A549 (cell line): Measurements from ENCODE around the gene UBR7. TPM values are rescaled to one million over a fixed set of nuclear protein-coding genes. Genes with fewer than 3 reads are reported as not detected.
A peak's percentile ranks its signal among the peaks of the same experiment; 100 is the strongest.

Experiments
- ATAC-seq, 2 experiments: fragments of 200-7000 bp in 1 of 2; fragments of >200 bp in 1 of 2; cut with Nextera tagmentation in 1 of 2; cut with Tn5 transposase in 1 of 2; 3 replicates each; pipeline versions ENCODE4 v1.8.0 to v1.9.1; 2018 to 2020; ENCODE audit warnings: mild to moderate bottlenecking in 1 of 2, moderate library complexity in 1 of 2
- CTCF ChIA-PET: fragments of 300-600 bp; sonication (Branson Sonifier 250); formaldehyde crosslinking; extraction: SDS; loops from one replicate; lab custom pipeline; 2021; ENCODE audit warnings: antibody characterized with exemption, inconsistent platforms; lab: Yijun Ruan, JAX
- POLR2A ChIA-PET: fragments of 350-600 bp; formaldehyde crosslinking; extraction: SDS; loops from one replicate; lab custom pipeline; 2021; ENCODE audit warnings: antibody characterized with exemption, inconsistent platforms; lab: Yijun Ruan, JAX
- DNase-seq, 2 experiments: peaks; one replicate each; pipeline versions ENCODE4 v3.0.0 to v3.0.0-alpha.2; 2011 to 2016; ENCODE audit warnings: low read depth in 1 of 2, low spot score in 1 of 2
- FAIRE-seq: peaks from 2 replicates; lab custom pipeline; 2011; peaks lifted over from hg19 to GRCh38; lab: Jason Lieb, UNC
- H3K27ac ChIP-seq, 2 experiments: fragments of >200 bp; sonication (Bioruptor Twin); formaldehyde crosslinking; 3 replicates each; pipeline ENCODE4 v1.5.1; 2016 to 2017
- H3K4me1 ChIP-seq: fragments of >200 bp; sonication (Bioruptor Twin); formaldehyde crosslinking; 3 replicates; pipeline ENCODE4 v1.6.1; 2016
- H3K4me2 ChIP-seq: fragments of >200 bp; sonication (Bioruptor Twin); formaldehyde crosslinking; 3 replicates; pipeline ENCODE4 v1.6.1; 2016
- H3K4me3 ChIP-seq: fragments of >200 bp; sonication (Bioruptor Twin); formaldehyde crosslinking; 3 replicates; pipeline ENCODE4 v1.5.1; 2016
- H3K9me3 ChIP-seq: fragments of >200 bp; sonication (Bioruptor Twin); formaldehyde crosslinking; 3 replicates; pipeline ENCODE4 v1.6.1; 2016
- ATOH8 ChIP-seq: fragments of 250-450 bp; sonication (Bioruptor Pico); IDR thresholded peaks from 2 replicates; pipeline ENCODE4 v1.5.0; 2020; ENCODE audit warnings: low read depth, mild to moderate bottlenecking, moderate library complexity
- CEBPB ChIP-seq, 2 experiments: fragments of >200 bp in 1 of 2; sonication (Bioruptor Twin) in 1 of 2; formaldehyde crosslinking in 1 of 2; IDR thresholded peaks; 2 replicates each; pipeline ENCODE4 v1.6.1; 2012 to 2016
- CHD2 ChIP-seq: fragments of 150-350 bp; IDR thresholded peaks from 2 replicates; pipeline ENCODE4 v1.6.1; 2014; ENCODE audit warnings: low read length; ENCODE audit not compliant: partially characterized antibody
- CHD4 ChIP-seq: fragments of 200-600 bp; sonication (generic); IDR thresholded peaks from 2 replicates; pipeline ENCODE4 v1.6.1; 2016; ENCODE audit warnings: antibody characterized with exemption, mild to moderate bottlenecking, borderline replicate concordance
- FOSL2 ChIP-seq, 2 experiments: fragments of 450-650 bp in 1 of 2; fragments of >200 bp in 1 of 2; sonication (Bioruptor Twin) in 1 of 2; formaldehyde crosslinking; IDR thresholded peaks; 2 replicates each; pipeline versions ENCODE4 v1.5.0 to v1.6.1; 2016 to 2020; ENCODE audit warnings: mild to moderate bottlenecking in 1 of 2, moderate library complexity in 1 of 2
- HDAC2 ChIP-seq: fragments of 200-600 bp; sonication (generic); IDR thresholded peaks from 2 replicates; pipeline ENCODE4 v1.6.1; 2016
- HEYL ChIP-seq: fragments of 250-450 bp; sonication (Bioruptor Pico); IDR thresholded peaks from 2 replicates; pipeline ENCODE4 v1.8.0; 2021; ENCODE audit warnings: mild to moderate bottlenecking, moderate library complexity
- HMGXB4 ChIP-seq: fragments of 250-450 bp; sonication (Bioruptor Pico); IDR thresholded peaks from 2 replicates; pipeline ENCODE4 v1.5.0; 2021; ENCODE audit warnings: mild to moderate bottlenecking, moderate library complexity, borderline replicate concordance
- HOXB13 ChIP-seq: fragments of 250-450 bp; sonication (Bioruptor Pico); IDR thresholded peaks from 2 replicates; pipeline ENCODE4 v1.5.0; 2020; ENCODE audit warnings: low read depth, mild to moderate bottlenecking, moderate library complexity
- KDM1A ChIP-seq: fragments of 200-600 bp; sonication (generic); IDR thresholded peaks from 2 replicates; pipeline ENCODE4 v1.6.1; 2016; ENCODE audit warnings: low read depth, mild to moderate bottlenecking
- MAFK ChIP-seq: fragments of 450-650 bp; IDR thresholded peaks from 2 replicates; pipeline ENCODE4 v1.6.1; 2014; ENCODE audit not compliant: partially characterized antibody
- MAX ChIP-seq: IDR thresholded peaks from 2 replicates; pipeline ENCODE4 v1.6.1; 2012
- MYC ChIP-seq: IDR thresholded peaks from 2 replicates; pipeline ENCODE4 v1.6.1; 2012; ENCODE audit warnings: mild to moderate bottlenecking, inconsistent platforms, low read length, improper control_type of control experiment, borderline replicate concordance
- NFE2L2 ChIP-seq: fragments of 150-350 bp; conservative IDR thresholded peaks from 2 replicates; pipeline ENCODE4 v1.6.1; 2014; ENCODE audit warnings: low read length
- NPAS2 ChIP-seq: fragments of 250-450 bp; sonication (Bioruptor Pico); IDR thresholded peaks from 2 replicates; pipeline ENCODE4 v1.8.0; 2022; ENCODE audit warnings: mild to moderate bottlenecking, moderate library complexity, borderline replicate concordance
- POLR2AphosphoS2 ChIP-seq: conservative IDR thresholded peaks from 2 replicates; pipeline ENCODE4 v1.6.1; 2012; ENCODE audit warnings: low read length, improper control_type of control experiment, inconsistent platforms
- RFX5 ChIP-seq: fragments of 450-650 bp; IDR thresholded peaks from 2 replicates; pipeline ENCODE4 v1.7.1; 2014; ENCODE audit warnings: antibody characterized with exemption, mild to moderate bottlenecking, moderate library complexity
- TP53 ChIP-seq: fragments of 250-450 bp; sonication (Bioruptor Pico); IDR thresholded peaks from 2 replicates; pipeline ENCODE4 v1.5.0; 2021; ENCODE audit warnings: mild to moderate bottlenecking, moderate library complexity
- USF2 ChIP-seq: fragments of 450-650 bp; IDR thresholded peaks from 2 replicates; pipeline ENCODE4 v1.6.1; 2014; ENCODE audit warnings: antibody characterized with exemption
- ZC3H11A ChIP-seq: fragments of 450-650 bp; IDR thresholded peaks from 2 replicates; pipeline ENCODE4 v1.6.1; 2014; ENCODE audit warnings: antibody characterized with exemption, mild to moderate bottlenecking
- ZFP36 ChIP-seq: fragments of 450-650 bp; IDR thresholded peaks from 2 replicates; pipeline ENCODE4 v1.6.1; 2014; ENCODE audit warnings: borderline replicate concordance; ENCODE audit not compliant: partially characterized antibody
- ZNF302 ChIP-seq: fragments of 250-450 bp; sonication (Bioruptor Pico); IDR thresholded peaks from 2 replicates; pipeline ENCODE4 v1.9.0; 2021; ENCODE audit warnings: inconsistent platforms, mild to moderate bottlenecking, moderate library complexity
- ZSCAN20 ChIP-seq: fragments of 250-450 bp; sonication (Bioruptor Pico); IDR thresholded peaks from 2 replicates; pipeline ENCODE4 v1.8.0; 2022; ENCODE audit warnings: mild to moderate bottlenecking, moderate library complexity
- WGBS: methylation state at CpG from one replicate; pipeline ENCODE4 v1.1.6; 2017; ENCODE audit errors: missing lambda C conversion rate; 5-methylcytosine and 5-hydroxymethylcytosine counted together
- polyA plus RNA-seq, 4 experiments: library from polyadenylated mRNA; depleted of rRNA in 3 of 4; stranded (reverse); fragments of >200 nt; fragmentation: RNase III in 1 of 4; extraction: RNeasy Plus Mini Kit Qiagen cat#74134 plus additional on column Dnase treatment in 1 of 4; gene quantifications; 2 replicates in 3 of 4; 3 replicates in 1 of 4; pipeline ENCODE4 v1.2.3, GENCODE V29; 2011 to 2017

Gene UBR7
- polyA plus RNA-seq, 2 of the 4 experiments (the other 2 are of a cell fraction): 37.0 to 40.4 TPM

GRCh38 chr14:93268406-93268805 is 61.4 kb downstream of the UBR7 start:
- FAIRE-seq (no peak), ATAC-seq (no peak), DNase-seq (no peak)
- WGBS: 91% methylated on average over 1 of the region's 1 CpG
- H3K4me2 ChIP-seq: peak overlapping the region; percentile 71
- no peak overlapping the region for H3K4me3 ChIP-seq
- H3K9me3 ChIP-seq: no peaks in the 10 kb centered on the region
- TF ChIP-seq HDAC2: peak; percentile 80
- no peak for TF ChIP-seq RFX5
- 0 out of 2 replicates have a peak, but pooled peaks have one; percentile 44 for TF ChIP-seq CHD4
- peak; percentile 72; the same call in 1 of the 2 replicates for TF ChIP-seq KDM1A
- peaks cover 38% of the 10 kb centered on the region for H3K4me1 ChIP-seq
- ChIA-PET POLR2A (interaction anchor here (0.7 kb wide), 1 partner anchor 322 kb away, joined by 8 read pairs; no protein-coding TSS in a partner anchor), CTCF (interaction anchor here (0.6 kb wide), 1 partner anchor 453 kb away, joined by 3 read pairs; no protein-coding TSS in a partner anchor)
- H3K27ac ChIP-seq: no peak overlapping the region

- peak; percentile 71 for TF ChIP-seq CHD2
- TF ChIP-seq MAFK: peak; percentile 72
- TF ChIP-seq USF2: peak; percentile 39; the same call in 1 of the 2 replicates
- TF ChIP-seq MAX: peak; percentile 36
- no peak for TF ChIP-seq FOSL2 (IDR thresholded peaks at IDR 0.05)
- TF ChIP-seq FOSL2 (CRISPR knock-in tag; IDR thresholded peaks at IDR 0.05): peak; percentile 58
- TF ChIP-seq POLR2AphosphoS2: no peak
- TF ChIP-seq NPAS2 (CRISPR knock-in tag): no peak
- TF ChIP-seq, all 56 proteins: peak for 5
- Histone ChIP-seq H3K27ac (peak overlapping the region; percentile 61 to 71), H3K4me2 (peak overlapping the region; percentile 71), H3K9me3 (no peaks in the 10 kb centered on the region), H3K4me1 (peaks cover 38% of the 10 kb centered on the region), H3K4me3 (no peak overlapping the region)
- DNase-seq (peak; percentile 55 to 84), ATAC-seq (peak; percentile 93), FAIRE-seq (no peak)
- ChIA-PET POLR2A (no interaction called here), CTCF (interaction anchor here (1.0 kb wide), 1 partner anchor 10 kb away, joined by 4 read pairs; no protein-coding TSS in a partner anchor)
- WGBS: 24% methylated on average over 10 of the region's 10 CpGs
Observed at GRCh38 chr14:93269341-93270068, 62.4 kb downstream of the UBR7 start.

GRCh38 chr14:93271111-93271510 is 64.1 kb downstream of the UBR7 start:
- FAIRE-seq (no peak), DNase-seq (no peak), ATAC-seq (no peak)
- Histone ChIP-seq H3K27ac (no peak overlapping the region), H3K4me1 (peaks cover 38% of the 10 kb centered on the region), H3K9me3 (no peaks in the 10 kb centered on the region), H3K4me3 (no peak overlapping the region), H3K4me2 (no peak overlapping the region)
- TF ChIP-seq ZSCAN20 (CRISPR knock-in tag) (no peak), ZC3H11A (no peak), ATOH8 (CRISPR knock-in tag) (no peak), NFE2L2 (no peak), ZFP36 (no peak), HOXB13 (CRISPR knock-in tag) (no peak), CEBPB (IDR thresholded peaks at IDR 0.05) (no peak), HEYL (no peak), TP53 (CRISPR knock-in tag) (no peak), MYC (no peak), HMGXB4 (CRISPR knock-in tag) (no peak), ZNF302 (no peak), KDM1A (no peak)
- 72% methylated on average over 6 of the region's 6 CpGs for WGBS
- POLR2A ChIA-PET: no interaction called here
- CTCF ChIA-PET: interaction anchor here (1.3 kb wide), 1 partner anchor 9 kb away, joined by 3 read pairs; no protein-coding TSS in a partner anchor
